HUES48 (cell line): ENCODE measurements around the gene RTN4.
"Not testable (repeated sequence)": the region's sequence is repeated elsewhere in the genome, so short reads cannot be mapped to it uniquely, and the experiment has no call there.

Experiments used
- H3K27ac ChIP-seq: one replicate; pipeline ENCODE4 v1.7.0; 2013; ENCODE audit warnings: low read depth, low read length, inconsistent platforms
- H3K27me3 ChIP-seq: 2 replicates; pipeline ENCODE4 v1.6.1; 2013; ENCODE audit warnings: mild to moderate bottlenecking, low read length; ENCODE audit not compliant: control insufficient read depth, insufficient read depth
- H3K36me3 ChIP-seq: 2 replicates; pipeline ENCODE4 v1.6.1; 2013; ENCODE audit warnings: low read length; ENCODE audit not compliant: control insufficient read depth, insufficient read depth
- H3K4me1 ChIP-seq: 2 replicates; pipeline ENCODE4 v1.6.1; 2013; ENCODE audit warnings: mild to moderate bottlenecking, low read length; ENCODE audit not compliant: control insufficient read depth, insufficient read depth
- H3K4me3 ChIP-seq: 2 replicates; pipeline ENCODE4 v1.5.1; 2013; ENCODE audit warnings: mild to moderate bottlenecking, low read depth, low read length
- H3K9ac ChIP-seq: 2 replicates; pipeline ENCODE4 v1.6.1; 2013; ENCODE audit warnings: mild to moderate bottlenecking, low read depth, low read length, moderate library complexity
- H3K9me3 ChIP-seq: 2 replicates; pipeline ENCODE4 v1.6.1; 2013; ENCODE audit warnings: low read length; ENCODE audit not compliant: control insufficient read depth, insufficient read depth

Gene RTN4

GRCh38 chr2:55089726-55090125 is 39.5 kb upstream of the RTN4 start:
- Histone ChIP-seq H3K4me3 (no peak overlapping the region), H3K9ac (no peak overlapping the region), H3K36me3 (no peaks in the 10 kb centered on the region)

DNA sequence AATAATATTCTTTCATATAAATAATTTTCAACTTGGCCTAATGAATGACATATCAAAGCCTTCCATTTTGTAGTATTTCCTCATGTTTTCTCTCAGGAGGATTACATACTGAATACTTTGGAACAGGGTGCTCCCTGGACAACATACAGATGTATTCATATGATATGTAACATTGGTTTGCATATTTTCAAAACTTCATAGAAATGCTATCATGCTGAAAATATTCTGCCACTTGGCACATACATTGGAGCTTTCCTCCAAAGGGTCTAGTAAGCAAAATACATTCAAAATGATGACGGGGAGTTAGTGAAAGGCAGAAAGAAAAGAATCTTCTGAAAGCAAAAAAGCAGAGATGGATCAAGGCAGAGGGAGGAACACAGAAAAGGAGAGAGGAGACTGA is 38.1 kb upstream of the RTN4 start:
- Histone ChIP-seq H3K9me3 (no peaks in the 10 kb centered on the region), H3K4me1 (peaks cover under 1% of the 10 kb centered on the region; the same call in 1 of the 2 replicates), H3K27me3 (no peaks in the 10 kb centered on the region), H3K36me3 (no peaks in the 10 kb centered on the region), H3K4me3 (no peak overlapping the region), H3K9ac (no peak overlapping the region), H3K27ac (no peak overlapping the region)

More at GRCh38 chr2:55089726-55090125, 39.5 kb upstream of the RTN4 start:
- H3K27me3 ChIP-seq, result no peaks in the 10 kb centered on the region
- peaks cover 2% of the 10 kb centered on the region; the same call in 1 of the 2 replicates for H3K4me1 ChIP-seq
- no peaks in the 10 kb centered on the region for H3K9me3 ChIP-seq
- H3K27ac ChIP-seq, result no peak overlapping the region

DNA sequence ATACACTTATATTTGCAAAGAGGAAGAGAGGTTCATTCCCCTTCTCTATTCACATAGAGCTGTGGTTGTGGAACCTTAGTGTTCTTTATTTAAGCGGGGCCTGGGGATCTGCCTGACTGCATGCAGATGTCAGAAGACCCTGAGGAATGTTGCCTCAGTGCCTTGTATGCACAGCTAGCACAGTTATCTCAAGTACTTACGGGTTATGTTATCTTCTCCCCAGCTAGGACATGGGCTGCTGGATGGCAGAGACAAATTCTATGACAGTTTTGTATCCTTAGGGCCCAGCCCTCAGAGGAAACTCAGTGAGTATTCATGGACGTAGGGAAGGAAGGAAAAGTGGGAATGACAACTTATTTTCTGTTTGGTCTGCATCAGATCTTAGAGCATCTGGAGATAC is 37.7 kb upstream of the RTN4 start:
- H3K36me3 ChIP-seq, result no peaks in the 10 kb centered on the region
- no peaks in the 10 kb centered on the region for H3K9me3 ChIP-seq
- no peak overlapping the region for H3K9ac ChIP-seq

DNA sequence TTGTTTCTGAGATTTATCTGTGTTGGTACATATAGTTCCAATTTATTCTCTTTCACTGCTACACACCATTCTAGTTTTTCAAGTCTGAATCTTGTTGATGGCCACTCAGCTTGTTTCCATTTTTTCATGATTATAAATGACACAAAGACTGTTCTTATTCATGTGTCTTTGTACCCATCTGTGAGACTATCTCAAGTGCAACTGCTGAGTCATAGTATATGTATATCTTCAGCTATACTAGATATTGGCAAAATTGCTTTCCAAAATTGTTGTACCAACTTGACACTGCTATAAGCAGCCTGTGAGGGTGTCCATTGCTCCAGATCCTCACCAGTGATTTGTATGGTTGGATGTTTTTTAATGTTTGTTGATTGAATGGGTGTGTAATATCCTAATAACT is 37.2 kb upstream of the RTN4 start:
- Histone ChIP-seq H3K36me3 (no peaks in the 10 kb centered on the region), H3K9me3 (no peaks in the 10 kb centered on the region), H3K27ac (no peak overlapping the region), H3K27me3 (no peaks in the 10 kb centered on the region), H3K4me3 (no peak overlapping the region), H3K4me1 (no peaks in the 10 kb centered on the region), H3K9ac (no peak overlapping the region)

More for the DNA sequence above, 37.7 kb upstream of the RTN4 start:
- Histone ChIP-seq H3K27ac (no peak overlapping the region), H3K4me3 (no peak overlapping the region), H3K27me3 (no peaks in the 10 kb centered on the region), H3K4me1 (no peaks in the 10 kb centered on the region)

DNA sequence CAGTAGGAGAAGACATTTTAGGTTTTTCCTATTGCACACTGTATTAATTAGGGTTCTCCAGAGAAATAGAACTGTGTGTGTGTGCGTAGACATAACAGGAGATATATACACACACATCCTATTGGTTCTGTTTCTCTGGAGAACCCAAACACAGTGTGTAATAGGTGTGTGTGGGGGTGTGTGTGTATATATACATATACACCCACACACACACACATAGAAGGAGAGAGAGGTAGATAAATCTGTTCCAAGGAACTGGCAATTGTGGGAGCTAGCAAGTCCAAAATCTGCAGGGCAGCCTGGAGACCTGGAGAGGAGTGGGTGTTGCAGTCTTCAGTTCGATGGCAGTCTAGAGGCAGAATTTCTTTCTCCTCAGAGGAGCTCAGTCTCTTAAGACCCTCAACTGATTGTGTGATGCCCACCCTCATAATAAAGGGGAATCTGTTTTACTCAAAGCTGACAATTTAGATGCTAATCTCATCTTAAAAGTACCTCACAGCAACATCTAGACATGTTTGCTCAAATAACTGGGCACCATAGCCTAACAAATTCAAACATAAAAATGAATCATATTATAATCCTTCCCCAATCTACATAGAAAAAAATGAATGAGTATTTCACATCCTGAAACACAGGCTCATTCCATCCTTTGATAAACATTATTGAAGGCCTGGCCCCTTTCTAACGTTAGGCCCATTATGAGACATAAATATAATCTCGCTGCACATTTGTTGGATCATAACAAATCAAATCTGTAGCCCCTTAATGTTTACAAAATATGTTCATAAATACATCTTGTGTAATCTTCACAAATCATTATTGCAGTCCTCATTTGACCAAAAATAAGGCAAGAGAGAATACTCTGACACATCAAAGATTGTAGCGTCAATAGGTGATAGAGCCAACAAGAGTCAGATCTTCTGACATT is 35.1 kb upstream of the RTN4 start:
- no peak overlapping the region for H3K9ac ChIP-seq
- no peaks in the 10 kb centered on the region for H3K36me3 ChIP-seq
- no peaks in the 10 kb centered on the region for H3K9me3 ChIP-seq
- H3K27me3 ChIP-seq, result no peaks in the 10 kb centered on the region
- no peaks in the 10 kb centered on the region for H3K4me1 ChIP-seq
- H3K27ac ChIP-seq, result no peak overlapping the region
- H3K4me3 ChIP-seq, result no peak overlapping the region

GRCh38 chr2:55084641-55085040 is 34.4 kb upstream of the RTN4 start:
- Histone ChIP-seq H3K27me3 (no peaks in the 10 kb centered on the region), H3K27ac (no peak overlapping the region), H3K4me3 (no peak overlapping the region), H3K9ac (no peak overlapping the region), H3K4me1 (no peaks in the 10 kb centered on the region), H3K36me3 (no peaks in the 10 kb centered on the region), H3K9me3 (no peaks in the 10 kb centered on the region)

- Histone ChIP-seq H3K27ac (no peak overlapping the region), H3K36me3 (no peaks in the 10 kb centered on the region), H3K9me3 (no peaks in the 10 kb centered on the region), H3K9ac (no peak overlapping the region), H3K27me3 (no peaks in the 10 kb centered on the region), H3K4me1 (no peaks in the 10 kb centered on the region), H3K4me3 (no peak overlapping the region)
These were observed 30.0 kb upstream of the RTN4 start for GRCh38 chr2:55080204-55080738.

GRCh38 chr2:55078956-55079355 is 28.7 kb upstream of the RTN4 start:
- Histone ChIP-seq H3K9me3 (no peaks in the 10 kb centered on the region), H3K4me1 (no peaks in the 10 kb centered on the region), H3K36me3 (no peaks in the 10 kb centered on the region), H3K27me3 (no peaks in the 10 kb centered on the region), H3K9ac (no peak overlapping the region), H3K27ac (no peak overlapping the region), H3K4me3 (no peak overlapping the region)

GRCh38 chr2:55076721-55077120 is 26.5 kb upstream of the RTN4 start:
- no peak overlapping the region for H3K9ac ChIP-seq
- no peaks in the 10 kb centered on the region for H3K36me3 ChIP-seq
- no peaks in the 10 kb centered on the region for H3K4me1 ChIP-seq
- H3K27me3 ChIP-seq, result no peaks in the 10 kb centered on the region
- no peaks in the 10 kb centered on the region for H3K9me3 ChIP-seq
- no peak overlapping the region for H3K27ac ChIP-seq
- H3K4me3 ChIP-seq, result no peak overlapping the region

- not testable (repeated sequence) for H3K27ac ChIP-seq, H3K27me3 ChIP-seq, H3K36me3 ChIP-seq, H3K9ac ChIP-seq, H3K9me3 ChIP-seq, H3K4me1 ChIP-seq, H3K4me3 ChIP-seq
These were observed 25.8 kb upstream of the RTN4 start for GRCh38 chr2:55076019-55076418.
